Heart left ventricle (tissue), 16 donors: ENCODE results near the gene CER1. TPM values are rescaled to one million over a fixed set of nuclear protein-coding genes. Genes with fewer than 3 reads are reported as not detected.

Experiments
- ATAC-seq, 4 donors: fragments of 200-7000 bp; cut with Tn5 transposase; one replicate each; pipeline ENCODE4 v1.9.1; 2020 to 2022; ENCODE audit warnings: moderate library complexity in 4 of 4, mild to moderate bottlenecking in 3 of 4, moderate number of reproducible peaks in 1 of 4
- DNase-seq, 5 donors: peaks; one replicate each; pipeline ENCODE4 v3.0.0-alpha.2; 2020
- H3K27ac ChIP-seq, 12 donors: fragments of 200-600 bp; sonication (generic) in 4 of 12; one replicate each; pipeline versions ENCODE4 v1.5.0 to v1.8.0; 2016 to 2022; ENCODE audit warnings: mild to moderate bottlenecking in 2 of 12
- H3K27me3 ChIP-seq, 9 donors: fragments of 200-600 bp; sonication (generic) in 2 of 9; one replicate each; pipeline versions ENCODE4 v1.5.1 to v1.8.0; 2016 to 2022; ENCODE audit warnings: mild to moderate bottlenecking in 3 of 9
- H3K36me3 ChIP-seq, 9 donors: fragments of 200-600 bp; sonication (generic) in 2 of 9; one replicate each; pipeline versions ENCODE4 v1.5.0 to v1.8.0; 2018 to 2022; ENCODE audit warnings: mild to moderate bottlenecking in 2 of 9
- H3K4me1 ChIP-seq, 12 donors: fragments of 200-600 bp; sonication (generic) in 4 of 12; one replicate each; pipeline versions ENCODE4 v1.5.0 to v1.8.0; 2016 to 2022; ENCODE audit warnings: mild to moderate bottlenecking in 3 of 12
- H3K4me3 ChIP-seq, 12 donors: fragments of 200-600 bp; sonication (generic) in 4 of 12; one replicate each; pipeline versions ENCODE4 v1.5.0 to v1.8.0; 2017 to 2022; ENCODE audit warnings: mild to moderate bottlenecking in 9 of 12, moderate library complexity in 4 of 12
- H3K9me3 ChIP-seq, 12 donors: fragments of 200-600 bp; sonication (generic) in 4 of 12; one replicate each; pipeline versions ENCODE4 v1.5.0 to v1.8.0; 2016 to 2022; ENCODE audit warnings: mild to moderate bottlenecking in 1 of 12
- POLR2A ChIP-seq, 2 donors: fragments of 450-650 bp; IDR thresholded peaks; one replicate each; pipeline ENCODE4 v1.6.1; 2017; ENCODE audit warnings: antibody characterized with exemption in 2 of 2, mild to moderate bottlenecking in 2 of 2, moderate library complexity in 2 of 2
- WGBS, 4 donors: extraction: QIAGEN DNeasy Blood & Tissue Kit in 2 of 4; methylation state at CpG; one replicate each; pipeline versions ENCODE4 v1.1.5 to v1.1.7; 2013 to 2018; 5-methylcytosine and 5-hydroxymethylcytosine counted together
- intact Hi-C, 10 donors: fragments of 100-400 bp; cut with DNase I; formaldehyde crosslinking; loops; one replicate each; pipeline versions ENCODE4 v1.11.1 to v1.14.2; 2022
- polyA plus RNA-seq, 2 donors: library from polyadenylated mRNA; stranded (reverse); fragments of 200-250 nt; gene quantifications; one replicate each; pipeline ENCODE4 v1.2.3, GENCODE V29; 2013
- total RNA-seq, 9 donors: library from RNA; depleted of rRNA in 2 of 9; stranded (reverse); fragments of >200 nt in 2 of 9; fragmentation: NEBNext Ultra II Directional in 3 of 9; extraction: Animal tissue kit (Norgen Biotek cat#: 25700) in 3 of 9; gene quantifications; one replicate each; pipeline versions ENCODE4 v1.1.0 to v1.2.4, GENCODE V29; 2016 to 2023
- TF ChIP-seq, protein P1 (sequence below), 12 donors: fragments of 200-600 bp; sonication (generic) in 4 of 12; IDR thresholded peaks; one replicate each; pipeline versions ENCODE4 v1.5.0 to v1.8.0; 2018 to 2022; ENCODE audit warnings: antibody characterized with exemption in 12 of 12, mild to moderate bottlenecking in 5 of 12
- donor health status: ischemic (EF 13 %, LVEDD 7.1; RV severe dilation, severe dysfunction).
- donor health status: healthy with polysubstance abuse.
- donor health status: DM: no; HTN: yes; CAD: no.
- donor health status: DM: no; HTN: no; CAD: no.
- donor health status: ischemic (EF 25% LVEDD 6.9; RV normal size, moderate dysfunction).
- donor health status: ischemic (EF 25% LVEDD 5.7; RV mildly dilated, moderate dysfunction).
- donor health status: healthy.
- donor health status: DM: yes; HTN: yes; CAD: no.
- donor health status: ischemic (EF 35%, LVEDD 5.7; RV mildly dilated, moderate dysfunction).
- donor health status: nonischemic (EF 11% LVEDD 7.7; RV severe dilation, severe dysfunction).
- donor health status: DM: yes; HTN: yes; CAD: no.
- donor health status: PGD.
- donor health status: ischemic (EF 29% LVEDD 5.4; RV normal size, mild dysfunction).
- donor health status: nonischemic (EF 23%, LVEDD 6.1; RV moderate dilation, normal function).

CER1 gene
- total and polyA plus RNA-seq, 11 donors = not detected

DNA sequence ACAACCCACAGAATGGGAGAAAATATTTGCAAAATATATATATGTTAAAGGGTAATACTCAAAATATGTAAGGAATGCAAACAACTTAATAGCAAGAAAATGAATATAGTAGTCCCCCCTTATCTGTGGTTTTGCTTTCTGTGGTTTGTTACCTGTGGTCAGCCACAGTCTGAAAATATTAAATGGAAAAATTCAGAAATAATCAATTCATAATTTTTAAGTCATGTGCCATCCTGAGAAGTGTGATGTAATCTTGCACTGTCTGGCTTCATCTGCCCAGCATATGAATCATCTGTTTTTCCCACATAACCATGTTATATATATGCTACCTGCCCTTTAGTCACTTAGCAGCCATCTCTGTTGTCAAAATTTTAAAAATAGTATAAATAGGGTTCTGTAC, 11.7 kb downstream of the CER1 start:
- Histone ChIP-seq H3K9me3 (peaks cover 0 to 27% (median 7%) of the 10 kb centered on the region in 12 donors), H3K4me1 (no peaks in the 10 kb centered on the region), H3K36me3 (no peaks in the 10 kb centered on the region), H3K27ac (no peak overlapping the region), H3K4me3 (no peak overlapping the region), H3K27me3 (peaks cover 0 to 13% (median 0%) of the 10 kb centered on the region in 9 donors)
- DNase-seq (no peak), ATAC-seq (no peak)
- intact Hi-C loops = no loop called here
- TF ChIP-seq, protein P1, sequence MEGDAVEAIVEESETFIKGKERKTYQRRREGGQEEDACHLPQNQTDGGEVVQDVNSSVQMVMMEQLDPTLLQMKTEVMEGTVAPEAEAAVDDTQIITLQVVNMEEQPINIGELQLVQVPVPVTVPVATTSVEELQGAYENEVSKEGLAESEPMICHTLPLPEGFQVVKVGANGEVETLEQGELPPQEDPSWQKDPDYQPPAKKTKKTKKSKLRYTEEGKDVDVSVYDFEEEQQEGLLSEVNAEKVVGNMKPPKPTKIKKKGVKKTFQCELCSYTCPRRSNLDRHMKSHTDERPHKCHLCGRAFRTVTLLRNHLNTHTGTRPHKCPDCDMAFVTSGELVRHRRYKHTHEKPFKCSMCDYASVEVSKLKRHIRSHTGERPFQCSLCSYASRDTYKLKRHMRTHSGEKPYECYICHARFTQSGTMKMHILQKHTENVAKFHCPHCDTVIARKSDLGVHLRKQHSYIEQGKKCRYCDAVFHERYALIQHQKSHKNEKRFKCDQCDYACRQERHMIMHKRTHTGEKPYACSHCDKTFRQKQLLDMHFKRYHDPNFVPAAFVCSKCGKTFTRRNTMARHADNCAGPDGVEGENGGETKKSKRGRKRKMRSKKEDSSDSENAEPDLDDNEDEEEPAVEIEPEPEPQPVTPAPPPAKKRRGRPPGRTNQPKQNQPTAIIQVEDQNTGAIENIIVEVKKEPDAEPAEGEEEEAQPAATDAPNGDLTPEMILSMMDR (IDR thresholded peaks at IDR 0.05) = no peak
- no peak for TF ChIP-seq POLR2A (IDR thresholded peaks at IDR 0.05)

DNA sequence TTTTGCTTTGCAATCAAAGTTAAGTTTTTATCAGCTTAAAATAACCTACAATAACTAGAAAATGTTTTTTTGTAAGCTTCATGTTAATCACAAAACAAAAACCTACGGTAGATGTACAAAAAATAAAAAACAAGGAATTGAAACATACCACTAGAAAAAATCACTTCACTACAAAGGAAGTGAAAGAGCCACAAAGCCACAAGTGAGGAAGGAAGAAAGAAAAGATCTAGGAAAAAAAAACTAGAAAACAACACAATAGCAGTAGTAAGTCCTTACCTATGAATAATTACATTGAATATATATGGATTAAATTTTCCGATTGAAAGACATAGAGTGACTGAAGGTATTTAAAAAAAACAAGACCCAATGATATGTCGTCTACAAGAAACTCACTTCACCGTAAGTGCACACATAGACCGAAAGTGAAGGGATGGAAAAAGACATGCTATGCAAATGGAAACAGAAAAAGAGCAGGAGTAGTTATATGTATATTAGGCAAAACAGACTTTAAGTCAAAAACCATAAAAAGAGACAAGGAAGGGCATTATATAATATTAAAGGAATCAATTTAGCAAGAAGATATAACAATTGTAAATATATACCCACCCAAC, 15.9 kb downstream of the CER1 start:
- ATAC-seq (no peak), DNase-seq (no peak)
- 90 to 95% (median 91%) methylated on average over 5 of the region's 5 CpGs for WGBS, 4 donors
- H3K4me1 ChIP-seq = no peaks in the 10 kb centered on the region
- H3K27me3 ChIP-seq = peaks cover 0 to 6% (median 0%) of the 10 kb centered on the region in 9 donors
- no peak overlapping the region for H3K4me3 ChIP-seq
- intact Hi-C loops = no loop called here
- H3K36me3 ChIP-seq = no peaks in the 10 kb centered on the region
- peaks cover 0 to 45% (median 22%) of the 10 kb centered on the region in 12 donors for H3K9me3 ChIP-seq
- TF ChIP-seq POLR2A (IDR thresholded peaks at IDR 0.05) = no peak
- TF ChIP-seq, protein P1 (IDR thresholded peaks at IDR 0.05) = no peak
- no peak overlapping the region for H3K27ac ChIP-seq

DNA sequence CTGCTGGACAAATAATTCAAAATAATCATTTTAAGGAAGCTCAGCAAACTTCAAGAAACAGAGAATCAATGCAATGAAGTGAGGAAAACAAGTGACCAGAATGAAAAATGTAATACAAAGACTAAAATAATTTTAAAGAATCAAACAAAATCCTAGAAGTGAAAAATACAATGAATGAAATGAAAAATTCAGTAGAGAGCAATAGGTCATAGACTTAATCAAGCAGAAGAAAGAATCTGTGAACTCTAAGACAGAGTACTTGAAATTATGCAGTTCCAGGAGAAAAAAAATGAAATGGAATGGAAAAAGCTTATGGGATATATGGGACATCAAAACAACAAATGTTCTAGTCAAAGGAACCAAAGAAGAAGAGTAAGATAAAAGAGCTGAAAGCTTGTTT, 17.5 kb downstream of the CER1 start:
- ATAC-seq = no peak
- Histone ChIP-seq H3K36me3 (no peaks in the 10 kb centered on the region), H3K27me3 (peaks cover 0 to 10% (median 0%) of the 10 kb centered on the region in 9 donors), H3K27ac (no peak overlapping the region), H3K4me3 (no peak overlapping the region), H3K9me3 (peaks cover 0 to 41% (median 22%) of the 10 kb centered on the region in 12 donors), H3K4me1 (no peaks in the 10 kb centered on the region)
- intact Hi-C loops = no loop called here
- DNase-seq = no peak
- TF ChIP-seq, protein P1 (IDR thresholded peaks at IDR 0.05) = no peak
- TF ChIP-seq POLR2A (IDR thresholded peaks at IDR 0.05) = no peak

DNA sequence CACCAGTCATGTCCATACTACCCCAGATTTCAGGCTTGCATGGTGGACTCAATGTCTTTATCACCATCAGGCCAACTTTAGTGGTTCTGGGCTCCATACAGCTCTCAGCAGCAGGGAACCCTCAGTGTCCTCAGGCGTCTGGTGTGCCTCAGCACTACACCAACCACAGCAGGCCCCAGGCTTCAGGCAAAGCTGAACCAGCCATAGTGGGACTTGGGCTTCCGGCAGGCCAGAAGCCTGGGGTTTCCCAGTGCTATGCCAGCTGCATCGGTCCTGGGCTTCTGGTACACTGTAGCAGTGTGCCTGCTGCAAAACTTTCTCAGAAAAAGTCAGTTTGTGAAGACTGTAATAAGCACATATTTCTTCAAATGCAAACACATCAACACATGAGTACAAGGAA, 18.3 kb downstream of the CER1 start:
- Histone ChIP-seq H3K36me3 (no peaks in the 10 kb centered on the region), H3K9me3 (peaks cover 0 to 39% (median 22%) of the 10 kb centered on the region in 12 donors), H3K4me1 (no peaks in the 10 kb centered on the region), H3K4me3 (no peak overlapping the region), H3K27me3 (peaks cover 0 to 12% (median 0%) of the 10 kb centered on the region in 9 donors), H3K27ac (no peak overlapping the region)
- DNase-seq (no peak), ATAC-seq (no peak)
- WGBS, 4 donors = 93 to 96% (median 95%) methylated on average over 3 of the region's 3 CpGs
- intact Hi-C loops = no loop called here
- TF ChIP-seq, protein P1 (IDR thresholded peaks at IDR 0.05) = no peak
- TF ChIP-seq POLR2A (IDR thresholded peaks at IDR 0.05) = no peak
